GM18909 (cell line): ENCODE measurements around the gene UBN1.

ENCODE experiments used
- ATAC-seq: cut with Tn5 transposase; IDR thresholded peaks from one replicate; pipeline ENCODE4 v1.9.1; 2021; ENCODE audit warnings: mild to moderate bottlenecking; ENCODE audit not compliant: unreplicated experiment, poor library complexity

UBN1 gene

GRCh38 chr16:4814046-4814445 lies 33.2 kb upstream of the UBN1 start:
- no peak for ATAC-seq

DNA sequence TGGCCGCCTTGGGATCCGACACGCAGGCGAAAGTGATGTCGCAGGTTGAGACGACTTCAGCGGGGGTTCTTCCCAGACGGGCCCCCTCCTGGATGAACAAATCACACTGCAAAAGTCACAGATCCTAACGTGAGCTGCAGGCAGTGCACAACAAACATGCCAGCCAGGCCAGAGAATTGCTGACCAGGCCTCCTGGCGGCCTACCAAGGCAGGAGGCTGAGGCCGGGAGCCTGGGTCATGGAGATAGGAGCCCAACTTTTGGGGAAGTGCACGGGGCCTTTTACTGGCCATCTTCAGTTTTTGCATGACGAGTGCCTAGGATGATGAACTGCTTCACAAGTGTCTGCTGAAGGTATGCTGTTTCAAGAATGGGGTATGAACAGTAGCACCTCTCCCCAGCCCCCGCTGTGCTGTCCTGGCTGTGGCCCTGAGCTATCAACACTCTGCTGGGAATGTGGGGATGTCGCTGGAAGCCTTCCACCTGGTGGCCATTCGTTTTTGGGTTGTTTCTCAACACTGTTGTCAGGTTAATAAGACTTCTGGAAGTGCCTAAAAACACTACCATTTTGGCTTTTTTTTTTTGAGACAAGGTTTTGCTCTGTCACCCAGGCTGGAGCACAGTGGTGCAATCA lies 32.6 kb upstream of the UBN1 start:
- no peak for ATAC-seq

DNA sequence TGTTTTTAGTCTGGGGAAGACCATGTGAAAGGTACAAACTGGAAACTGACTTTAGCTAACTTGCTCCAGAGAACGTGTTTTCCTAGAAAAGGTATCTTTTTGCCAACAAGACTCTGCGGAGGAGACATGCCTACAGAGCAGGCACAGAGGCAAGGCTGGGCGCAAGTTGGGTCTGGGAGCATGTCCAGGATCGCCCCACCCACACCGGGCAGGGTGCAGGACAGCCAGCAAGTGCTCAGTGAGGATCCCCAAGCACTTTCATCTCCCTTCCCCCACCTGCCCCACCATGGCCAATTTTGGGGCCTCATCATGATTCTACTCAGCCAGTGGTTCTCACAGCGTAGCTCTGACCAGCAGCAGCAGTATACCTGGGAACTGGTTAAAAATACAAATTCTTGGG lies 26.6 kb upstream of the UBN1 start:
- no peak for ATAC-seq

GRCh38 chr16:4825196-4825595 lies 22.1 kb upstream of the UBN1 start:
- ATAC-seq, result no peak

- ATAC-seq, result no peak
Observed at GRCh38 chr16:4826526-4826925, 20.8 kb upstream of the UBN1 start.

DNA sequence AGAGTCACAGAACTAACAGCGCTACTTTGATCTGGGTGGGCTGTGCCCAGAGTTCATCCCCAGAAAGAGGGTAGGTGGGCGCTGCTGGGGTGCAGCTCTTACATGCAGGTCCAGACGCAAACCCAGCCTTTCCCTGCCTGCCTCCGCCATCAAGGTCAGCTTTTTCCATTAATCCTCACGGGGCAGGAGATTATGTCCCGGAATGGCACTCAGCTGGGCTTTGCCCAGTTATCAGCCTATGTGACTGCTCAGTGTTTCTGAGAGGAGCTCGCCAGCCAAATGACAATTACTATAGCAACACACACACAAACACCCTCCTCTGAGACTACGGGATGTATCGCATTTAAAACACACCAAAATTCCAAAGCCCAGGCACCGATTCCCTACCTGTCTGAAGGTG lies 20.3 kb upstream of the UBN1 start:
- no peak for ATAC-seq

DNA sequence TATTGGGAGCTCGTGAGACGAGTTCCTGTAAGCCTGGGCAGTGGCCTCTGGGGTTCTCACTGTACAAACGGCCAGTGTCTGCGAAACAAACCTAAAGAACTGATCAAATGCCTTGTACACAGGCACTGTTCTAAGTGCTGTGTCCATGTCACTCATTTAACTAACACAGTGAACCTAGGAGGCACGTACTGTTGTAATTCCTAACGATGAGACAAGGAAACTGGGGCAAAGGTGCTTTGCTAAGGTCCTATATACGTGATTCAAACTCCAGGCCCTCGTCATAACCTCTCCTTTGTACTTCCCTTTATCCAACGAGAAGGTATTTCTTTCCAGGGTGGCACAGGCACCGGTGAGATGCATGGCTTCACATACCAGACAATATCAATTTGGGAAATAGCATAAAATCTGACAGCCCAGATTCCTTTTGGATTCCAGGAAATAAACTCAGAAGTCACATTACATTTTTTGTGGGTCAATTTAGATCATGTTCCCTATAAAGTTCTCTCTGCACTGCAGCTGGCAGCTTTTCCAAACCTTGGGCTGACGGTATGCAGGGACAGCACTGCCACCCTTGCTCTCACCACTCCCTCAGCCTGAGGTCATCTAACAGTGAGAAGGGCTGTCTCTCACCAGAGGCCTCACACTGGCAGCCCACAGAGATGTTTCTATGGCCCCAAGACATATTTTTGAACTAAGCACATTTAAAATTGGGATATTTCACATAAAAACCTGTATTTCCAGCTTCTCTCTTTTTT lies 18.5 kb upstream of the UBN1 start:
- ATAC-seq, result no peak

DNA sequence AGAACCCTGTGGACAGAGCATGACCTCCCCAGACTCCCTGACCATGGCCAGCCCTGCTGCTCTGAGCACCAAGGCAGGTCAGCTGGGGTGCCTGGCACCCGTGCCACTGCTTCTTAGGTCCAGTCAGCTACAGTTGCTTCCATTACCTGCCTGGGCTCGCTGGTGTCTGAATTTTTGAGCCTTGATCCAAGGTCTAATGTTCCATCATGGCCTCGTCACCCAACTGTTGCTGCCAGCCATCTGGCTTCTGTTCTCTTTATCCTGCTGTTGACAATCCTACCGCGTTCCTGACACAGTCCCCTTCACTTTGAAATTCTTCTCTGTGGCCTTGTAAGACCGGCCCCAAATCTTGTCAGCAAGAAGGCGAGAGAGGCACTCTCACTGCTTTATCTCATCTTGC lies 16.9 kb upstream of the UBN1 start:
- ATAC-seq, result no peak

- no peak for ATAC-seq
Observed at GRCh38 chr16:4831616-4832015, 15.7 kb upstream of the UBN1 start.

DNA sequence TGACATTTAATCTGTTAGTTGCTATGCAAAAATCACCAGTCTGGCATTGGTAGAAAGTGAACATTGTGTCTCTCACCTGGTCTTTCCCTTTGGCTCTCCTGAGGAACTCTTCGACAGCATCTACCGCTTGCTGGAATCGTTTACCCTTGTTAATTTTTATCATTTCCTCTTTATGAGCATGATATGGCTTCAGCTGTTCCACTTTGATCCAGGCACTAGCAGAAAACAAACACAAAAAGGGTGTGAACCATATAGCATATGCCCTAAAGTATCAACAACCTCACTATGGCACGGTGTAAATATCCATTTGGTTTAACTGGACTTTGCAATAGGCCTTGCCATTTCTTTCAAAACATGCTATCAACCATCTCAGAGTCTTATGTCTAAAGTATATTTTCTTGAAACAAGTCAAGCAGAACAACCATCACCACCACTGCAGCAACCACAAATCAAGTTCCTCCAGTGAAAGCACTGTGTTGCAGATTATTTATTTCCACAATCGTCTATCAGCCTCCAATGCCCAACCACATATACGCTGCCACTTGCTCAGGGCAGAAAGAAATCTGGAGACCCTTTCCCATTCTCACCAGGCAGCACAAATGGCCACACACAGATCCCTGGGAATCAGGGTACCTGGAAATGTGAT lies 14.5 kb upstream of the UBN1 start:
- no peak for ATAC-seq

DNA sequence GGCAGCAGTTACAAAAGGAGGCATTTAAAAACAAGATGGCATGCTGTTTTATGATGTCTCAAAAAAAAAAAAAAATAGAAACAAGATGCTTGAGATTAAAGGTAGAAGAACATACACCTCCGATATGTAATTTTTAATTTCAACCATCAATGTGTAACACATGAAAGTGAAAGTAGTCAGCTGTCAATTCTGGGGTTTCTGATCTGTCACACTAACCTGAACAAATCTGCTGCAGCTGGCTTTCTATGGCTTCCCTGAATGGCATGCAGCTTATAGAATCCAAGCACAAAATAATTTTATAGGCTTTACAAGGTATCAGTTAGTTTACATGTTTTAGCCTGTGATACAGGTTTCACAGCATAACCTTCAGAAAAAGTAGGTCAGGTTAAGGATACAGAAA lies 13.7 kb upstream of the UBN1 start:
- ATAC-seq, result no peak

DNA sequence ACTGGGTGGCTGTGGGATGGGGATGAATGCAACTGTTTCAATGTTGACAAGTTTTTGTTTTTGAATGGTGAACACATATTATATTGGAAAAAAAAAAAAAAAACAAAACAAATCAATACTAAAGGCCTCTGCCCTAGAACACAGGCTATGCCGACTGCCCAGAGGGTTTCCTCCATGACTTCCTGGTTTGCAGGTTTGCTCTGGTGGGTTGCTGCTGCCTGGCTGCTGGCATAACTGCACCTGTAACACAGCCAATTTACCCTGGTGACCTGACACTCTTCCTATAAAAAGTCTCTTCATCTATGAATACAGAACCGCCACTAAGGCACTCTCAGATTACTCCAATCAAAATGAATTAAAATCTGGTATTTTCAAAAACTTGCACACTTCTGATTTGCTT lies 10.6 kb upstream of the UBN1 start:
- no peak for ATAC-seq

- ATAC-seq, result no peak
Observed at GRCh38 chr16:4837733-4838501, 9.4 kb upstream of the UBN1 start.

- no peak for ATAC-seq
Observed at GRCh38 chr16:4839942-4840341, 7.3 kb upstream of the UBN1 start.

GRCh38 chr16:4840984-4841383 lies 6.3 kb upstream of the UBN1 start:
- ATAC-seq, result no peak

GRCh38 chr16:4846503-4846900 lies 779 bp upstream of the UBN1 start:
- peak; percentile 36 for ATAC-seq

DNA sequence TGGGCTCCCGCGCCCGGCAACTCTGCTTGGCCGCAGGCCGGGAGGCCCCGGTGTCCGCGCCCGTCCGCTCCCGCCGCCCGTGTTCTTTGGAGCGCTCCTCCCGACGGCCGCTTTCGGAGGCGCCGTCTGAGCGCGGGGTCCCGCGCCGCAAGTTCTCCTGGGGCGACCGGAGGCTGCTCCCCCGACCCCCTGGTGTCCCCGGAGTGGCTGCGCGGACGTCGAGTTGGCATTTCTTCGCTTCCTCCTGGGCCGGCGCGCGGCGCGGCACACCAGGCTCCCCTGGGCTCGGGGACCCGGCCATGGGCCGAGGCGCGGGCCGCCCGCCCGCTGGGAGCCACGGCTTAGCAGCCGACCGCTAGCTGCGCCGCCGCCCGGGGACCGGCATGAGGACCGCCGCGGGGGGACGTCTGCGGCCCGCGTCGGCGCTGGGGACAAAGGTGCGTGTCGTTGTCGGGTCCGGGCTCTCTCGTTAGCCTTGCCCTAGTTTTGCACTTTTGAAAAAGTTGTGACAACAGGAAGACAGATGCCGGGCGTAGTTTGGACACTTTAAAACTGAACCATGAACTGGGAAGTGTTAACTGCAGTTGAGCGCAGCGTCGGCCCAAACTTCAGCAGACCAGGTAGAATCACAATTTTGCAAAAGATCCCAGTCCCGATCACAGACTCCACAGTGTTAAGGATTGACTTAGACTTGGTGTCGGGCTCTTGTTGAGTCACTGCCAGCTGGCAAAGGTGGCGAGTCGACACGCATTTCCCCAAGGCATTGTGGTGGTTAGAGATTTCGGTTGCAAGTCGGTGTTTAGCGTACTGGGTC lies 700 bp downstream of the UBN1 start:
- peak; percentile 26 for ATAC-seq

DNA sequence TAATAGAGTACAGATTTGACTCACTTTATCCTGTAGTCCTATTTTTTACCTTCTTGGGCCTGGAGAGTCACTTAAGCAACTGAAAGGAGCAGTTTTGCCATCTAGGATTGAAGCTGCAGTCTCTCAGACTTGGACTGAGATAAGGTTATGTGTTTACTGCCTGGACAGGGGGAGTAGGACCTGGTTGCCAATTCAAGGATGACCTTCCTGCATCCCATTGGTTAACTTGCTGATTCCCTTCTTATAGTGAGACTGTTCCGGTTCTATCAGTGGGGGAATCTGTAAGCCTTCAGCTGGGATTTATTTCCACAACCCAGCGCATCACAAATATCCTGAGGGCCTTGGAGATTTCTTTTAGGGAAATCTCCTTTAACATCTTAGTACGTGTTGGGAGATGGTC lies 2.9 kb downstream of the UBN1 start:
- no peak for ATAC-seq

GRCh38 chr16:4852221-4852872 lies 5.1 kb downstream of the UBN1 start:
- no peak for ATAC-seq

GRCh38 chr16:4855371-4855770 lies 8.1 kb downstream of the UBN1 start:
- no peak for ATAC-seq
